SK-N-SH (cell line): Measurements from ENCODE around the gene SPINK4. TPM values are rescaled to one million over a fixed set of nuclear protein-coding genes. Genes with fewer than 3 reads are reported as not detected.

Experiments used
- CTCF ChIA-PET: fragments of 300-600, 350-600 bp; formaldehyde crosslinking; extraction: SDS; loops from one replicate; lab custom pipeline; 2021; lab: Yijun Ruan, JAX
- POLR2A ChIA-PET: fragments of 350-600 bp; sonication (Branson Sonifier 250); formaldehyde crosslinking; extraction: SDS; loops from one replicate; lab custom pipeline; 2020; ENCODE audit warnings: antibody characterized with exemption, inconsistent platforms; lab: Yijun Ruan, JAX
- DNase-seq: peaks from one replicate; pipeline ENCODE4 v3.0.0; 2012
- H2AFZ ChIP-seq: fragments of 200-600 bp; sonication (generic); 2 replicates; pipeline ENCODE4 v1.8.1; 2016; ENCODE audit warnings: antibody characterized with exemption, mild to moderate bottlenecking, low read depth
- H3F3A ChIP-seq: fragments of 200-600 bp; sonication (generic); replicated peaks from 2 replicates; pipeline ENCODE3; 2016; ENCODE audit warnings: antibody characterized with exemption, mild to moderate bottlenecking; ENCODE audit not compliant: insufficient read depth
- H3K27ac ChIP-seq, 2 experiments: fragments of 200-500 bp in 1 of 2; fragments of 200-600 bp in 1 of 2; sonication (Bioruptor generic) in 1 of 2; sonication (generic), shearing (Covaris generic) in 1 of 2; 2 replicates each; pipeline versions ENCODE4 v1.5.1 to v1.6.1; 2014 to 2016; ENCODE audit warnings: low read depth in 2 of 2, inconsistent platforms in 1 of 2, low read length in 1 of 2, mild to moderate bottlenecking in 1 of 2, mixed read lengths in 1 of 2
- H3K27me3 ChIP-seq: fragments of 200-600 bp; sonication (generic), shearing (Covaris generic); 2 replicates; pipeline ENCODE4 v1.6.1; 2016; ENCODE audit warnings: mixed run types; ENCODE audit not compliant: insufficient read depth
- H3K36me3 ChIP-seq, 2 experiments: fragments of 200-500 bp in 1 of 2; fragments of 200-600 bp in 1 of 2; sonication (Bioruptor generic) in 1 of 2; sonication (generic) in 1 of 2; replicated peaks in 1 of 2; 2 replicates each; pipeline versions ENCODE3 to v1.5.1; 2014 to 2016; ENCODE audit warnings: low read length in 1 of 2, mild to moderate bottlenecking in 1 of 2; ENCODE audit not compliant: insufficient read depth in 2 of 2, control insufficient read depth in 1 of 2
- H3K4me1 ChIP-seq, 2 experiments: fragments of 200-500 bp in 1 of 2; fragments of 200-600 bp in 1 of 2; sonication (Bioruptor generic) in 1 of 2; sonication (generic), shearing (Covaris generic) in 1 of 2; 2 replicates each; pipeline versions ENCODE4 v1.5.1 to v1.6.1; 2014 to 2016; ENCODE audit warnings: low read depth in 1 of 2, low read length in 1 of 2, mixed run types in 1 of 2; ENCODE audit not compliant: insufficient read depth in 2 of 2, control insufficient read depth in 1 of 2
- H3K4me2 ChIP-seq: fragments of 200-600 bp; sonication (generic), shearing (Covaris generic); 2 replicates; pipeline ENCODE4 v1.6.1; 2017; ENCODE audit warnings: mixed run types
- H3K4me3 ChIP-seq, 2 experiments: fragments of 200-500 bp in 1 of 2; fragments of 200-600 bp in 1 of 2; sonication (Bioruptor generic) in 1 of 2; sonication (generic), shearing (Covaris generic) in 1 of 2; 2 replicates each; pipeline versions ENCODE4 v1.5.1 to v1.8.1; 2014 to 2016; ENCODE audit warnings: low read depth in 2 of 2, inconsistent platforms in 1 of 2, low read length in 1 of 2, mild to moderate bottlenecking in 1 of 2, mixed read lengths in 1 of 2, moderate library complexity in 1 of 2
- H3K79me2 ChIP-seq: fragments of 200-600 bp; sonication (generic); 2 replicates; pipeline ENCODE4 v1.8.1; 2017; ENCODE audit warnings: mild to moderate bottlenecking; ENCODE audit not compliant: insufficient read depth
- H3K9ac ChIP-seq: fragments of 200-600 bp; sonication (generic); 2 replicates; pipeline ENCODE4 v1.6.1; 2017; ENCODE audit warnings: mixed run types
- H3K9me2 ChIP-seq: fragments of 200-600 bp; sonication (generic); 2 replicates; pipeline ENCODE4 v1.6.1; 2017; ENCODE audit warnings: mixed run types
- H3K9me3 ChIP-seq: fragments of 200-600 bp; sonication (generic); 2 replicates; pipeline ENCODE4 v1.6.1; 2017; ENCODE audit warnings: mixed run types, mild to moderate bottlenecking, moderate library complexity
- H4K20me1 ChIP-seq: fragments of 200-600 bp; sonication (generic); 2 replicates; pipeline ENCODE4 v1.6.1; 2017; ENCODE audit warnings: mild to moderate bottlenecking, mixed run types; ENCODE audit not compliant: insufficient read depth
- FOSL2 ChIP-seq: IDR thresholded peaks from 2 replicates; pipeline ENCODE4 v1.4.0; 2012; ENCODE audit warnings: low read depth, mild to moderate bottlenecking, moderate library complexity, borderline replicate concordance
- FOXM1 ChIP-seq: IDR thresholded peaks from 2 replicates; pipeline ENCODE4 v1.4.0; 2012; ENCODE audit warnings: low read depth, mild to moderate bottlenecking
- GATA2 ChIP-seq: sonication (generic); formaldehyde crosslinking; IDR thresholded peaks from 2 replicates; pipeline ENCODE4 v1.5.0; 2020; ENCODE audit warnings: mild to moderate bottlenecking, missing genetic modification reagents
- JUND ChIP-seq: IDR thresholded peaks from 2 replicates; pipeline ENCODE4 v1.4.0; 2012
- MXI1 ChIP-seq: IDR thresholded peaks from 2 replicates; pipeline ENCODE4 v1.6.1; 2012; ENCODE audit warnings: mild to moderate bottlenecking, low read depth, low read length, improper control_type of control experiment
- RAD21 ChIP-seq: IDR thresholded peaks from 2 replicates; pipeline ENCODE4 v1.6.1; 2012; ENCODE audit warnings: mild to moderate bottlenecking, low read length
- RCOR1 ChIP-seq: fragments of 150-350 bp; IDR thresholded peaks from 2 replicates; pipeline ENCODE4 v1.6.1; 2017; ENCODE audit warnings: antibody characterized with exemption, low read length
- RFX5 ChIP-seq: IDR thresholded peaks from 2 replicates; pipeline ENCODE4 v1.6.1; 2012; ENCODE audit warnings: mild to moderate bottlenecking, improper control_type of control experiment, low read length
- SIN3A ChIP-seq: IDR thresholded peaks from 2 replicates; pipeline ENCODE4 v1.6.1; 2012; ENCODE audit warnings: low read depth, mild to moderate bottlenecking, low read length, moderate library complexity, borderline replicate concordance
- SMC3 ChIP-seq: IDR thresholded peaks from 2 replicates; pipeline ENCODE4 v1.6.1; 2012; ENCODE audit warnings: low read depth, low read length, improper control_type of control experiment
- TAF1 ChIP-seq: IDR thresholded peaks from 2 replicates; pipeline ENCODE4 v1.6.1; 2012; ENCODE audit warnings: low read depth, mild to moderate bottlenecking, low read length, moderate library complexity, borderline replicate concordance
- TEAD4 ChIP-seq: IDR thresholded peaks from 2 replicates; pipeline ENCODE4 v1.4.0; 2012; ENCODE audit warnings: mild to moderate bottlenecking, borderline replicate concordance; ENCODE audit not compliant: insufficient read depth
- WGBS: methylation state at CpG from one replicate; pipeline ENCODE4 v1.1.6; 2017; ENCODE audit warnings: low lambda C conversion rate; 5-methylcytosine and 5-hydroxymethylcytosine counted together
- polyA plus RNA-seq, 3 experiments: library from polyadenylated mRNA; depleted of rRNA; stranded (reverse); fragments of >200 nt; gene quantifications; 2 replicates each; pipeline ENCODE4 v1.2.3, GENCODE V29; 2012
- TF ChIP-seq, protein P1 (sequence below): IDR thresholded peaks from 2 replicates; pipeline ENCODE4; 2012
- TF ChIP-seq, protein P2 (sequence below): fragments of 200-600 bp; sonication (generic); IDR thresholded peaks from 2 replicates; pipeline ENCODE4 v1.6.1; 2017; ENCODE audit warnings: antibody characterized with exemption, mild to moderate bottlenecking, moderate library complexity
- TF ChIP-seq, protein P3 (sequence below): IDR thresholded peaks from 2 replicates; pipeline ENCODE4 v1.4.0; 2012; ENCODE audit warnings: low read depth, borderline replicate concordance
- TF ChIP-seq, protein P4 (sequence below): IDR thresholded peaks from 2 replicates; pipeline ENCODE4 v1.4.0; 2012; ENCODE audit warnings: low read depth

SPINK4 gene
- polyA plus RNA-seq, 1 of the 3 experiments (the other 2 are of a cell fraction): not detected

DNA sequence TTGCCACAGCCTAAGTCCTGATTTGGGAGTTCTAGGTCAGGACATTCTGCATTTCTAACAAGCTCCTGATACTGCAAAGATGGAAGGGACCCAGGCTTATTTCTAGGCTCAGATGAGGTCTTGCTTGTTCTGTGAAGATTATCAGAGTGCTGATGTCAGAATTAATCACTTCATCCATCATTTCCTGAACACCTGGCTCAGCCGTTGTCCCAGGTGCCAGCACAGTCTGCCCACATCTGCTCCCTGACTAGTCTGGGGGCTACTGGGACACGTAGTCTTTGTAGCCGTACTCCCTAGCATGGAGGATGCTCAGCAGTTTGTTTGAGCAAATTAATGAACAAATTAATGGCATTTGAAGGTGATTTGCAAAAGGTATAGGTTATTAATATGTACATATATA, 17.9 kb upstream of the SPINK4 start:
- 78% methylated on average over 3 of the region's 3 CpGs for WGBS
- H3K9ac ChIP-seq: no peak overlapping the region
- no peak overlapping the region for H3K4me2 ChIP-seq

DNA sequence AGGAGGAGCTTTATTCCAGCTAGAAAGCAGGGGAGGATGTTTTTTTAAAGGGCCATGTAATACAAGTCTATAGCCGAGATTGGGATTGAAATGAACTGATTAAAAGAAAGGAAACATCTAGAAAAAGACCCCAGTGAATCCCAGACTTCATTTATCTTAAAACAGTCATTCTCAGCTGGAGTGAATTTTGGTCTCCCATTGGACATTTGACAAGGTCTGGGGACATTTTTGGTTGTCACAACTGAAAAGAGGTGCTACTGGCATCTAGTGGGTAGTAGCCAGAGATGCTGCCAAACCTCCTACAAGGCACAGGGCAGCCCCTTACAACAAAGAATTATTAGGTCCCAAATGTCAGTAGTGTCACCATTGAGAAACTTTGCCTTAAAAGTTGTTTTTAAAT, 16.3 kb upstream of the SPINK4 start:
- Histone ChIP-seq H3K27me3 (no peaks in the 10 kb centered on the region), H3K79me2 (no peaks in the 10 kb centered on the region), H3K4me1 (peaks cover 2 to 3% of the 10 kb centered on the region in 2 experiments; a peak in 1 of 4 replicates), H3K27ac (no peak overlapping the region), H3K4me2 (no peak overlapping the region), H3K4me3 (no peak overlapping the region), H3K36me3 (no peaks in the 10 kb centered on the region), H2AFZ (no peak overlapping the region; the same call in 1 of the 2 replicates), H3K9ac (no peak overlapping the region), H3K9me3 (no peaks in the 10 kb centered on the region), H3K9me2 (no peaks in the 10 kb centered on the region), H4K20me1 (no peaks in the 10 kb centered on the region), H3F3A (no peaks in the 10 kb centered on the region)
- ChIA-PET POLR2A (no interaction called here), CTCF (interaction anchor here (1.0 to 1.1 kb wide), 2 partner anchors 12 to 13 kb away, joined by 3 read pairs; no protein-coding TSS in a partner anchor)
- TF ChIP-seq MXI1 (no peak), RAD21 (peak; percentile 47), FOSL2 (no peak), RCOR1 (no peak), JUND (no peak), SMC3 (peak; percentile 31; the same call in 1 of the 2 replicates), TEAD4 (no peak), RFX5 (no peak), FOXM1 (no peak), TAF1 (no peak)
- TF ChIP-seq, protein P1, sequence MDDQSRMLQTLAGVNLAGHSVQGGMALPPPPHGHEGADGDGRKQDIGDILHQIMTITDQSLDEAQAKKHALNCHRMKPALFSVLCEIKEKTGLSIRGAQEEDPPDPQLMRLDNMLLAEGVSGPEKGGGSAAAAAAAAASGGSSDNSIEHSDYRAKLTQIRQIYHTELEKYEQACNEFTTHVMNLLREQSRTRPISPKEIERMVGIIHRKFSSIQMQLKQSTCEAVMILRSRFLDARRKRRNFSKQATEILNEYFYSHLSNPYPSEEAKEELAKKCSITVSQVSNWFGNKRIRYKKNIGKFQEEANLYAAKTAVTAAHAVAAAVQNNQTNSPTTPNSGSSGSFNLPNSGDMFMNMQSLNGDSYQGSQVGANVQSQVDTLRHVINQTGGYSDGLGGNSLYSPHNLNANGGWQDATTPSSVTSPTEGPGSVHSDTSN: no peak
- TF ChIP-seq, protein P2, sequence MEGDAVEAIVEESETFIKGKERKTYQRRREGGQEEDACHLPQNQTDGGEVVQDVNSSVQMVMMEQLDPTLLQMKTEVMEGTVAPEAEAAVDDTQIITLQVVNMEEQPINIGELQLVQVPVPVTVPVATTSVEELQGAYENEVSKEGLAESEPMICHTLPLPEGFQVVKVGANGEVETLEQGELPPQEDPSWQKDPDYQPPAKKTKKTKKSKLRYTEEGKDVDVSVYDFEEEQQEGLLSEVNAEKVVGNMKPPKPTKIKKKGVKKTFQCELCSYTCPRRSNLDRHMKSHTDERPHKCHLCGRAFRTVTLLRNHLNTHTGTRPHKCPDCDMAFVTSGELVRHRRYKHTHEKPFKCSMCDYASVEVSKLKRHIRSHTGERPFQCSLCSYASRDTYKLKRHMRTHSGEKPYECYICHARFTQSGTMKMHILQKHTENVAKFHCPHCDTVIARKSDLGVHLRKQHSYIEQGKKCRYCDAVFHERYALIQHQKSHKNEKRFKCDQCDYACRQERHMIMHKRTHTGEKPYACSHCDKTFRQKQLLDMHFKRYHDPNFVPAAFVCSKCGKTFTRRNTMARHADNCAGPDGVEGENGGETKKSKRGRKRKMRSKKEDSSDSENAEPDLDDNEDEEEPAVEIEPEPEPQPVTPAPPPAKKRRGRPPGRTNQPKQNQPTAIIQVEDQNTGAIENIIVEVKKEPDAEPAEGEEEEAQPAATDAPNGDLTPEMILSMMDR: peak; percentile 47
- TF ChIP-seq, protein P3, sequence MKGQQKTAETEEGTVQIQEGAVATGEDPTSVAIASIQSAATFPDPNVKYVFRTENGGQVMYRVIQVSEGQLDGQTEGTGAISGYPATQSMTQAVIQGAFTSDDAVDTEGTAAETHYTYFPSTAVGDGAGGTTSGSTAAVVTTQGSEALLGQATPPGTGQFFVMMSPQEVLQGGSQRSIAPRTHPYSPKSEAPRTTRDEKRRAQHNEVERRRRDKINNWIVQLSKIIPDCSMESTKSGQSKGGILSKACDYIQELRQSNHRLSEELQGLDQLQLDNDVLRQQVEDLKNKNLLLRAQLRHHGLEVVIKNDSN: no peak
- DNase-seq: no peak
- 80% methylated on average over 1 of the region's 1 CpG for WGBS

More for the DNA sequence above, 17.9 kb upstream of the SPINK4 start:
- H3K79me2 ChIP-seq: no peaks in the 10 kb centered on the region
- H3K27ac ChIP-seq: no peak overlapping the region
- H3K9me2 ChIP-seq: no peaks in the 10 kb centered on the region
- H3K9me3 ChIP-seq: no peaks in the 10 kb centered on the region
- TF ChIP-seq, protein P4, sequence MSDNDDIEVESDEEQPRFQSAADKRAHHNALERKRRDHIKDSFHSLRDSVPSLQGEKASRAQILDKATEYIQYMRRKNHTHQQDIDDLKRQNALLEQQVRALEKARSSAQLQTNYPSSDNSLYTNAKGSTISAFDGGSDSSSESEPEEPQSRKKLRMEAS: no peak
- TF ChIP-seq GATA2 (CRISPR knock-in tag) (no peak), SIN3A (no peak)
- TF ChIP-seq, all 33 proteins: peak for 0
- H4K20me1 ChIP-seq: no peaks in the 10 kb centered on the region
- H3F3A ChIP-seq: no peaks in the 10 kb centered on the region
- ChIA-PET POLR2A (no interaction called here), CTCF (interaction anchor here (1.2 kb wide), 1 partner anchor 141 kb away, joined by 3 read pairs; no protein-coding TSS in a partner anchor)
- no peak overlapping the region for H2AFZ ChIP-seq
- H3K27me3 ChIP-seq: no peaks in the 10 kb centered on the region
- H3K36me3 ChIP-seq: no peaks in the 10 kb centered on the region
- H3K4me1 ChIP-seq: peaks cover 2 to 3% of the 10 kb centered on the region in 2 experiments; a peak in 1 of 4 replicates
- H3K4me3 ChIP-seq: no peak overlapping the region
- no peak for DNase-seq
